ENCODE measurements around the gene SYTL3.

- TF ChIP-seq CTCF (conservative IDR thresholded peaks at IDR 0.05) (no peak), EZH2 (IDR thresholded peaks at IDR 0.05; ENCODE audit: low read depth) (no peak)
Observed at GRCh38 chr6:158707821-158708195, 58.0 kb downstream of the SYTL3 start.
